Right hindlimb (tissue), 1 donor: Measurements from ENCODE around the gene VPS37C.
"Not testable (repeated sequence)": the region's sequence is repeated elsewhere in the genome, so short reads cannot be mapped to it uniquely, and the experiment has no call there.

Source experiments
- DNase-seq: peaks from one replicate; pipeline ENCODE4 v3.0.0-alpha.2; 2018

Gene VPS37C

GRCh38 chr11:61174273-61174672 is 13.0 kb upstream of the VPS37C start:
- DNase-seq = no peak

GRCh38 chr11:61173456-61173855 is 12.2 kb upstream of the VPS37C start:
- DNase-seq = no peak

- no peak for DNase-seq
Measured at GRCh38 chr11:61172888-61173287, 11.7 kb upstream of the VPS37C start.

- DNase-seq = no peak
Measured at GRCh38 chr11:61172356-61172755, 11.1 kb upstream of the VPS37C start.

- DNase-seq = no peak
Measured at GRCh38 chr11:61171907-61172306, 10.7 kb upstream of the VPS37C start.

- DNase-seq = no peak
Measured at GRCh38 chr11:61170566-61170965, 9.3 kb upstream of the VPS37C start.

GRCh38 chr11:61168800-61169199 is 7.6 kb upstream of the VPS37C start:
- DNase-seq = no peak

- DNase-seq = no peak
Measured at GRCh38 chr11:61168042-61168688, 6.9 kb upstream of the VPS37C start.

GRCh38 chr11:61166331-61166730 is 5.1 kb upstream of the VPS37C start:
- not testable (repeated sequence) for DNase-seq

GRCh38 chr11:61165785-61166184 is 4.6 kb upstream of the VPS37C start:
- not testable (repeated sequence) for DNase-seq

GRCh38 chr11:61164606-61165424 is 3.6 kb upstream of the VPS37C start:
- DNase-seq = no peak

- no peak for DNase-seq
Measured at GRCh38 chr11:61163714-61164605, 2.7 kb upstream of the VPS37C start.

- DNase-seq = no peak
Measured at GRCh38 chr11:61163021-61163420, 1.8 kb upstream of the VPS37C start.

GRCh38 chr11:61162092-61162941 is 1.1 kb upstream of the VPS37C start:
- DNase-seq = no peak

GRCh38 chr11:61160487-61161189 is 588 bp downstream of the VPS37C start:
- no peak for DNase-seq

- DNase-seq = no peak
Measured at GRCh38 chr11:61158691-61159381, 2.4 kb downstream of the VPS37C start.

GRCh38 chr11:61157743-61158142 is 3.5 kb downstream of the VPS37C start:
- DNase-seq = peak; percentile 4

GRCh38 chr11:61155741-61156140 is 5.5 kb downstream of the VPS37C start:
- no peak for DNase-seq

- no peak for DNase-seq
Measured at GRCh38 chr11:61155312-61155711, 5.9 kb downstream of the VPS37C start.

GRCh38 chr11:61154528-61154927 is 6.7 kb downstream of the VPS37C start:
- no peak for DNase-seq

- DNase-seq = peak; percentile 23
Measured at GRCh38 chr11:61153593-61154095, 7.6 kb downstream of the VPS37C start.
